SJCRH30 (cell line): ENCODE measurements around the gene STX18. TPM values are rescaled to one million over a fixed set of nuclear protein-coding genes. Genes with fewer than 3 reads are reported as not detected.
"Not testable (repeated sequence)": the region's sequence is repeated elsewhere in the genome, so short reads cannot be mapped to it uniquely, and the experiment has no call there.

Experiments
- DNase-seq, 2 experiments: peaks; one replicate each; pipeline ENCODE4 v3.0.0-alpha.2; 2015 to 2020
- H3K27ac ChIP-seq: fragments of 250-450 bp; sonication (Bioruptor Pico); 2 replicates; pipeline ENCODE4 v1.5.1; 2020; ENCODE audit warnings: mild to moderate bottlenecking, moderate library complexity
- H3K27me3 ChIP-seq: fragments of 250-450 bp; sonication (Bioruptor Pico); 2 replicates; pipeline ENCODE4 v1.5.1; 2020; ENCODE audit warnings: mild to moderate bottlenecking, moderate library complexity
- H3K36me3 ChIP-seq: fragments of 250-450 bp; sonication (Bioruptor Pico); 2 replicates; pipeline ENCODE4 v1.5.1; 2020; ENCODE audit warnings: mild to moderate bottlenecking, moderate library complexity
- H3K4me1 ChIP-seq: fragments of 250-450 bp; sonication (Bioruptor Pico); 2 replicates; pipeline ENCODE4 v1.5.1; 2020; ENCODE audit warnings: mild to moderate bottlenecking, moderate library complexity
- H3K4me3 ChIP-seq: fragments of 250-450 bp; sonication (Bioruptor Pico); 2 replicates; pipeline ENCODE4 v1.5.1; 2020; ENCODE audit warnings: mild to moderate bottlenecking, moderate library complexity
- H3K9me3 ChIP-seq: fragments of 250-450 bp; sonication (Bioruptor Pico); replicated peaks from 2 replicates; pipeline ENCODE4 v1.5.1; 2020; ENCODE audit warnings: mild to moderate bottlenecking, moderate library complexity
- total RNA-seq: library from RNA; depleted of rRNA; stranded (reverse); fragments of >200 nt; shearing (Covaris generic); gene quantifications from 2 replicates; pipeline ENCODE4 v1.2.3, GENCODE V29; 2014

Gene STX18
- total RNA-seq, 1 experiment from 2014 or later = 29.3 TPM

DNA sequence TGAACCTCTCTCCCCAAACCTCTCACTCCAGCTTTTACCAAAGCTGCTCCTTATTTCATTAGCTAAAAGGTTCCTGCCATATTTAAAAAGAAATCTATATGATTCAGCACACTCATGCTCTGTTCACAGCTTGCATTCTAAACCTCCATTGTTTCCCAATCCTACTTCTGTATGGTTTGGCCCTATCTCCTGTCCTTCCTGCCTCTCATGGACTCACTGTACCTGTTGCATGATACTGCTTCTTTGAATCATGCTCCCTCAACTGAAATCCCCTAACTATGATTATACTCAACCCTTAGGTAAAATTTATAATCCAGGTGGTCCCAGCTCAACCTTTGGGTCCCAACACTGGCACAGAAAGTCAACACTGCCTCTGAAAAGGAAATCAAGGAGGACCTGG is 6.3 kb downstream of the STX18 start:
- H3K36me3 ChIP-seq = no peaks in the 10 kb centered on the region
- H3K4me3 ChIP-seq = no peak overlapping the region
- H3K4me1 ChIP-seq = peaks cover 3% of the 10 kb centered on the region; the same call in 1 of the 2 replicates
- no peaks in the 10 kb centered on the region for H3K9me3 ChIP-seq
- H3K27ac ChIP-seq = no peak overlapping the region
- DNase-seq = no peak
- no peaks in the 10 kb centered on the region for H3K27me3 ChIP-seq

DNA sequence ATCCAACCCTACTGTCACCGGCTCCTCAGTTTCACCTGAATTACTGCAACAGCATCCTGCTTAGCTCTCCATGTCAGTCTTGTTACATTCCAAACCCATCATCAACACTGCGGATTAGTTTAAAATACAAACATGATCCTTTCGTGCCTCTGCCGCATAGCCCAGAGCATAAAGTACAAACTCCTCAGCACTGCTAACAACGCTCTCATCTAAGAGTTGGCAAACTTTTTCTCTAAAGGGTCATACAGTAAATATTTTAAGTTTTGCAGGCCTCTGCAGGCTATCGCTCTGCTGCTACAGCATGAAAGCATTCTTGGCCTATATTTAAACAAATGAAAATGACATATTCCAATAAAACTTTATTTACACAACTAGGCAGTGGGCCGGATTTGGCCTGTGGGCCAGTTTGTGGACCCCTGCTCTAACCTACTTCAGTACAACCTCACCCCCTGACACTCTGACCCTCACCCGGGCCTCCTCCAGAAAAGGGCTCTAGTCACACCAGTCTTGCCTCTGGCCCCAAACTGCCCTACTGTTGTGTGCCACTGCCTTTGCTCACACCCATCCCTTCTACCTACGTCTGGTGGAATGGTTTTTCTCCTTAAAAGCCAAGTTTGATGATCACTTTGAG is 7.2 kb downstream of the STX18 start:
- H3K4me1 ChIP-seq = no peaks in the 10 kb centered on the region
- no peaks in the 10 kb centered on the region for H3K9me3 ChIP-seq
- no peaks in the 10 kb centered on the region for H3K27me3 ChIP-seq
- H3K36me3 ChIP-seq = no peaks in the 10 kb centered on the region
- DNase-seq = no peak
- no peak overlapping the region for H3K4me3 ChIP-seq
- H3K27ac ChIP-seq = no peak overlapping the region

DNA sequence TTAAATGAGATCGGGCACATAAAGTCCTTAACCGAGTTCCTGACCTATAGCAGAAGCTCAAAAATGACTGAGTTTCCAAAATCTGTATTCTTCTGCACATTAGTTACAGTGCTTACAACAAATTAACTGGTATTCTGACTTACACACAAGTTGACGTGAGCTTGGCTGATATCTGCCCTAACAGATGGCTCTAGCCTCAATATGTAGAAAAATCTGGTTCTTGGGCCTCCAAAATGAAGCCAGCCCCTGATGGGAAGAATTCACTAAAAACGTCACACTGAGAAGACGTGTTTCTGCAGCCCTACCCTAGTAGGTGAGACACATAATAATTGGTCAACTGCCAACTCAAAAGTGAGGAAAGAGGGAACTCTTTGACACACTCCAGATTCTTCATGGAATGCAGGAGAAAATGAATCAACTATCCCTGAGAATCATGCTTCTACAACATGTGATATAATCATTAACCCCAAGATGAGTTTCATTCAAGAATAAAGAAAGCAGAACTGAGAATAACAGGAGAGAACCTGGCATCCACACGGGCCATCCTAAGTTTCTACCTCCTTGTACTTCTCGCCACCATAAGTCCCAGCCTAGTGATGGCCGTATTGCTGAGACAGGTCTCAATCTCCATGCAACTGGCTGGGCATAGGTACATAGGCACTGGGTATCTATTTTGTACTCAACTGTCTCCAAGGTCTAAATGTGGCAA is 8.2 kb downstream of the STX18 start:
- no peaks in the 10 kb centered on the region for H3K27me3 ChIP-seq
- H3K4me3 ChIP-seq = no peak overlapping the region

DNA sequence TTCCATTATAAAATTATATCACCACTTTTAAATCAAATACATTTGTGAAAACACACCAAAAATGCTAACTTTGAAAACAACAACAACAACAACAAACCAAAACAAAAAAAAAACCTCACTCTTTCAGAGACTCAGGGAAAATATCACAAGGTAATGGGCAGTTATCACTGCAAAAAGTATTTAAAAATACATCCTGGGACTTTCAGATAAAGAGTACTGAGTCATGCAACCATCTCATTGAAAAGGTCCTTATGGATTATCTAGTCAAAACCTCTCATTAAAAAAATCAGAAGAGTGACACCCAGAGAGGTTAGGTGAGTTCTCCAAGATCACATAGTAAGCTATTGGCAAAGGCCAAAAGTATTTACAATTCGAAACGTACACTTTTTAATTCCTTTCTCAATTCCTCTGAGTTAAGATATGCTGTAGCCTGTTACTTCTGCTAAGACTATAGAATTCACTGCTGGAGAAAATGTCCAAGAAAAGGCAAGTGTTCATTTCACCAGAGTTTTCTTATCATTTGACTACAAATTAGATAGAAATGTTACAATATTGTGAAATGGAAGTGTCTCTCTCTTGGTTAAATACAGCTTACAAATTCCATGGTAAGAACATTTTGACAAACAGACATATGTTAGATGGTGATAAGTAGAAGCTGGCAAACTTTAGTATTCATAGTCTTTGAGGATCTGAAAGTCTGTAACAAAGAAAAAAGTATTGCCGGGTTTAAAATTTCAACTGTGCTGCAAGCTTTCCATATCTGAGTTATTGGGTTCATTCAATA is 9.3 kb downstream of the STX18 start:
- Histone ChIP-seq H3K4me3 (no peak overlapping the region), H3K36me3 (no peaks in the 10 kb centered on the region)

More for the DNA sequence above, 8.2 kb downstream of the STX18 start:
- no peaks in the 10 kb centered on the region for H3K4me1 ChIP-seq
- no peak for DNase-seq
- H3K9me3 ChIP-seq = no peaks in the 10 kb centered on the region
- no peak overlapping the region for H3K27ac ChIP-seq
- no peaks in the 10 kb centered on the region for H3K36me3 ChIP-seq

DNA sequence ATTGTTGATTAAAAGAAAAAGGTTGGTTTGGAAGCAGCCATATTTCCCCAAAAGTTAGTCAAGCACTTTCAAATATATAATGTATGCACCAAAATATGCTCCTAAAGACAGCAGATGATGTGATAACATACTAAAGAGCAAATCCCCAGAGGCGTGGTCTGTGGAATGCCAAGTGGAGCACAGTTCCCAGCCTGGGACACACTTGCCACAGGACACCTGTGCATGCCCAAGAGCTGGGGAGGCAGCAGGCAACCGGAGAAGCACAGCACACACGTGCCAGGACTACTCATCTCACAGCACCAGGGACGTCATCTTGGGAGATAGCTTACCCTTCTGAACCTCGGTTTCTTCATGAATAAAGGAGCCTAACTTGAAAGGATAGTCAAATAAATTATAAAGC is 12.5 kb downstream of the STX18 start:
- no peaks in the 10 kb centered on the region for H3K27me3 ChIP-seq
- no peak for DNase-seq
- no peaks in the 10 kb centered on the region for H3K4me1 ChIP-seq
- H3K27ac ChIP-seq = no peak overlapping the region
- H3K36me3 ChIP-seq = no peaks in the 10 kb centered on the region
- no peak overlapping the region for H3K4me3 ChIP-seq
- H3K9me3 ChIP-seq = no peaks in the 10 kb centered on the region

More for the DNA sequence above, 9.3 kb downstream of the STX18 start:
- Histone ChIP-seq H3K9me3 (no peaks in the 10 kb centered on the region), H3K27ac (no peak overlapping the region), H3K4me1 (no peaks in the 10 kb centered on the region), H3K27me3 (no peaks in the 10 kb centered on the region)
- no peak for DNase-seq

DNA sequence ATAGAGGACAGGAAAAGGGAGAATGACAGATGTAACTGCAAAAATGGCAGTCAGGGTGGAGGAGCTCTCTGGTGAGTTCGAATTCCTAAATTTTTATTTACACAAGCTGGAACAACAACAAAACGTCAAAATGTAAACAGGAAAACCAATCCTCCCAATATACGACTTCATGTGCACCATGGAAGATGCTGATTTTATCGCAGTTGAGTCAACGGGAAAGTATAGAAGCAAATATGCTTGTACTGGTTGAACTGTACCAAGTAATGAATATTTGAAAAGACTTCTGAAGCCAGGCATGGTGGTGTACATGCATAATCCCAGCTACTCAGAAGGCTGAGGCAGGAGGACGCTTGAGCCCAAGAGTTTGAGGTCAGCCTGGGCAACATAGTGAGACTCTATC is 15.4 kb downstream of the STX18 start:
- Histone ChIP-seq H3K27me3 (no peaks in the 10 kb centered on the region), H3K9me3 (no peaks in the 10 kb centered on the region), H3K27ac (no peak overlapping the region), H3K4me1 (no peaks in the 10 kb centered on the region), H3K36me3 (no peaks in the 10 kb centered on the region), H3K4me3 (no peak overlapping the region)
- DNase-seq = no peak

DNA sequence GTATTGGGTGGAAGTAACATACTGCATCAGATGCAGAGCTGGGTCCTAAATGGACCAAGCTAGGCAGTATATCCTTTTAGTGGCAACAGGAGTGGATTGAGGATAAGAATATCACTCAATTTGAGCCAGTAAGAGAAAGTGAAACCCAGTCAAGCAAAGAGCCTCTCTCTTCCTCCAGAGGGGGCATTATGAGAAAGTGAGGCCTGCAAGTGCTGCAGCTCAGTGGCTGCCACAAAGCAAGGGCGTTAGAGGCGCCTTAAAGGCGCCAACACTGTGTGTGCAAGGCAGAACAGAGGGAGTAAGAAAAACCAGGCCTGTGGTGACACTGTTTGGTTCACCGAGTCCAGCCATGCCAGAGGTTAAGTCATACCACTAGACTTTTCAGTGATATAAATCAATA is 17.5 kb downstream of the STX18 start:
- Histone ChIP-seq H3K27me3 (no peaks in the 10 kb centered on the region), H3K4me3 (no peak overlapping the region), H3K9me3 (no peaks in the 10 kb centered on the region), H3K27ac (no peak overlapping the region), H3K4me1 (no peaks in the 10 kb centered on the region), H3K36me3 (no peaks in the 10 kb centered on the region)
- DNase-seq = no peak

DNA sequence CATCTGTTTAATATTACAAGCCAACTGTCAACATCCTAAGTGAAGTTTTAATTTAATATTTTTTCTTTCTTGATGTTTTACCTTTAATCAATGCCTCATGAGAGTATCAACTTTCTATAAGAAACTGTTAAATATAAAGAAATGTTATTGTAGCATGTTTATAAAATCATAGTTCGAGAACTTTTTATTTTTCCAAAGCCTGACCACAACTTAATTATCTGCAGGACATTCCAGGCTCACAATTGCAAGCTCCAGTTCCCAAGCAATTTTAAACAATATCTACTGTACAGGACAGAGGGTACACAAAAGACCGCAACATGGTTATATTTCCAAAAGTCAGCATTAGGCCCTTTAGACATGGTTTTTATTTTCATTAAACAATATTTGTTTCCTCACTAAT is 20.1 kb downstream of the STX18 start:
- H3K36me3 ChIP-seq = no peaks in the 10 kb centered on the region
- no peak for DNase-seq
- no peak overlapping the region for H3K27ac ChIP-seq
- no peak overlapping the region for H3K4me3 ChIP-seq
- no peaks in the 10 kb centered on the region for H3K9me3 ChIP-seq
- no peaks in the 10 kb centered on the region for H3K4me1 ChIP-seq
- H3K27me3 ChIP-seq = no peaks in the 10 kb centered on the region

DNA sequence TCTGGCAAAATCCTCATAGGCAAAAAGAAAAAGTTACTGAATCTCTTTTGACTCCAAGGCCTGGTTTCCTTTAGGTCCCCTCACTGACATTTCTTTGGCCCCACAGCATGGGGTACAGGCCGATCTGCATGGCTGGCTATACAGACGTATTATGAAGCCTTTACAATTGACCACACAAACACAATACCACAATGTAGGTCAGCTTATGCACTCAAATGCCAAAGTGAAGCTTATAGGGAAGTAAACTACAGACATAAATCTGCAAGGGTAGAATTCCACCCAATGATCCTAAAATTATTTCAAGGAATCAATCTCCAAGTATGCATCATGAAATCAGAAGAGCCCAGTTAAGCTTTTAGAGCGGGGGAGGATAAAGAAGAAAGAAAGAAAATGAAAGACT is 20.7 kb downstream of the STX18 start:
- Histone ChIP-seq H3K9me3 (no peaks in the 10 kb centered on the region), H3K4me1 (no peaks in the 10 kb centered on the region), H3K27me3 (no peaks in the 10 kb centered on the region), H3K27ac (no peak overlapping the region), H3K36me3 (no peaks in the 10 kb centered on the region), H3K4me3 (no peak overlapping the region)
- no peak for DNase-seq

DNA sequence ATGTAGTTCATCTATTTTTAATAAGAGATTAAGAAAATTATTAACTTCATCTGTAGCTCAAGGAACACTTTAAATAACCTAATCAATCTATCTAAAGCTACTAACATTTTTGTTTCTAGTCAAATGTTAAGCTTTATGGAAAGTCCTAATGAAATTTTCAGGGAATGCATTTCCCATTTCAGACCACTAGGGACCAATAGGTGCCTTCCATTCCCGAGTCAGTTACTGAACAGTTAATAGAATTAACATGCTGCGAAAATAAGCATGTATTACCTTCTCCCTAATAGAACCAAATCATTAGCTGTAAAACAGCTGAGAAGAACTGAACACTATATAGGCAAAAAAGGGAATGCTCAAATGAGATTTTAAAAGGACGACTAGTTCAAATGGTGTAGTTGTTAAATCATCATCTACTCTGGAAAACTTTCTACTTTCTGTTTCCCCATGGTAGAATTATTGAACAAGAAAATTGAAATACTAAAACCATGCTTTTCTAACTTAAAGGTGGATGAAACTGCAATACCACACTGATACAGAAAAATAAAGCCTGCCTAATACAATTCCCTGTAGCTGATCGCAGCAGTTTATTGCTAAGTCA is 22.5 kb downstream of the STX18 start:
- H3K27me3 ChIP-seq = no peaks in the 10 kb centered on the region
- H3K36me3 ChIP-seq = no peaks in the 10 kb centered on the region
- H3K4me3 ChIP-seq = no peak overlapping the region
- no peaks in the 10 kb centered on the region for H3K4me1 ChIP-seq
- no peak overlapping the region for H3K27ac ChIP-seq
- DNase-seq = peak in 1 of 2 experiments; percentile 42
- H3K9me3 ChIP-seq = no peaks in the 10 kb centered on the region

DNA sequence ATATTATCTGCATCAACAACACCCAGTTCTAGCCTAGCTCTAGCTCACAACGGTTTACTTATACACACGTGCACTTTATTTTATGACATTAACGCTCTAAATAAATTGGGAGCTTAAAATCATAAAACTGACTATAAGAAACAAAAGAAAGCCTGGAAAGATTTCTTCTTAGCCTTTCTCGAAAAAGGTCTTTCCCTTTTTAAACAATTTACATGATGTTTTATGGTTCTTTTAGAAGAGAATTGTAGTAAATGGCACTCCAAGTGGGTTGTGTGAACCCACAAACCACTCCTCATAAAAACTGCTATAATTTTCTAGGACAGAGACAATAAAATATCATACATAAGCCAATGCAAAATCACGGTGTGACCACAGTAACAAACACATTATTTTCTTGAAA is 23.1 kb downstream of the STX18 start:
- Histone ChIP-seq H3K27ac (no peak overlapping the region), H3K27me3 (no peaks in the 10 kb centered on the region), H3K4me1 (no peaks in the 10 kb centered on the region), H3K9me3 (no peaks in the 10 kb centered on the region), H3K4me3 (no peak overlapping the region), H3K36me3 (no peaks in the 10 kb centered on the region)
- no peak for DNase-seq

DNA sequence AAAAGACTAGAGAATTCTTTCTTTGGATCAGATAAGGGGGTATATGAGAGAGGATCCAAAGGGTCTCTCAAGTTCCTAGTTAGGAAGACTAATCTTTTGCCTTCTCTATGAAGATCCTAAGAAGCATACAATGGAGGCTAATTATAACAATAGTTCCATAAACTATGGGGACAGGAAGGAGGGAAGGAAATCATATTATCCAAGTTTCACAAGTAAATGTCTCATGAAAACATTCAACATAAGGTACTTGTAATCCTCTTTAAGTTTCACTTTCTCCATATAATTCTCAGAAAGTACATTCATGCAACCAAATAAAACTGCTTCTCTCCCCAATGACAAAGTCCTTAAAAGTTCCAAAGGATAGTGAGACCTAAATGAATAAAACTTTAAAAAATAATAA is 27.1 kb downstream of the STX18 start:
- Histone ChIP-seq H3K4me3 (no peak overlapping the region), H3K27ac (no peak overlapping the region), H3K27me3 (no peaks in the 10 kb centered on the region), H3K9me3 (no peaks in the 10 kb centered on the region), H3K36me3 (no peaks in the 10 kb centered on the region), H3K4me1 (no peaks in the 10 kb centered on the region)
- no peak for DNase-seq

DNA sequence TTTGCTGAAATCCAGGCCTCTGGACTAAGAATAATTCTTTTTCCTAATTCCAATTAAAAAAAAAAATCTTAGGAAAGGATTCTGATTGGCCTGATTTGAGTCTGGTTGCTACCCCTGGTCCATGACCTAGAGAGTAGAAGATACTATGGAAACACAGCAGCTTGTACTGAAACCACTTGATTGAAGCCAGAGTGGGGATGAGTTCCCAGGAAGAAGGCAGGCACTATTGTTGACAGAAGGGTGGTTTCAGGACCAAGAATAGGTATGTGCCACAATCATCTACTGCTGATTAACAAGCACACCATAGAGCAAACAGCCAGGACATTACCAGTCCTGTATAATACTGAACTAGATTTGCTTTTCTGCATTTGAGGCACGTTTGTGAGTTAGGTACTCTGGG is 29.6 kb downstream of the STX18 start:
- Histone ChIP-seq H3K36me3 (no peaks in the 10 kb centered on the region), H3K27ac (no peak overlapping the region), H3K27me3 (no peaks in the 10 kb centered on the region), H3K9me3 (no peaks in the 10 kb centered on the region), H3K4me3 (no peak overlapping the region), H3K4me1 (no peaks in the 10 kb centered on the region)
- DNase-seq = no peak

DNA sequence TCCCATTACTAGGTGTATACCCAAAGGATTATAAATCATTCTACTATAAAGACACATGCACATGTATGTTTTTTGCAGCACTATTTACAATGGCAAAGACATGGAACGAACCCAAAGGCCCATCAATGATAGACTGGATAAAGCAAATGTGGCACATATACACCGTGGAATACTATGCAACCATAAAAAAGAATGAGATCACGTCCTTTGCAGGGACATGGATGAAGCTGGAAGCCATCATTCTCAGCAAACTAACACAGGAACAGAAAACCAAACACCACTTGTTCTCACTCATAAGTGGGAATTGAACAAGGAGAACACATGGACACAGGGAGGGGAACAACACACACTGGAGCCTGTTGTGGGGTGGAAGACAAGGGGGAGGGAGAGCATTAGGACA is 31.2 kb downstream of the STX18 start:
- not testable (repeated sequence) for H3K27me3 ChIP-seq, DNase-seq, H3K27ac ChIP-seq, H3K4me1 ChIP-seq, H3K4me3 ChIP-seq, H3K36me3 ChIP-seq, H3K9me3 ChIP-seq

DNA sequence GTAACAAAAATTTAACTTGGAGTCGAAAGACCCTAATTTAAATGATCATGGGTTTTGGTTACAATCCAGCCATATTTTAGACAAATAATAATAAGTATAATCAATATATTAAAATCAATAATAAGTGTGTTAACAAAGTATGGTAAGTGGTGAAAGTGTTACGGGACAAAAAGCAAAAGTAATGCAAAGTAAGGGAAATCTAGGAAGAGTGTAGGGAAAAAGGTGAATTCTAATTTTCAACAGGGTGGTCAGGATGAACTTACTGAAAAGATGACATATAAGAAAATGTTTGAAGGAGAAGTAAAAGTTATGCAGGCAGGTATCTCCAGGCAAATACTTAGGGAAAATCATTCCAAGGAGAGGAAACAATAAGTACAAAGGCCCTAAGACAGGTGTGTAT is 32.3 kb downstream of the STX18 start:
- Histone ChIP-seq H3K27me3 (no peaks in the 10 kb centered on the region), H3K4me3 (no peak overlapping the region), H3K9me3 (no peaks in the 10 kb centered on the region), H3K4me1 (no peaks in the 10 kb centered on the region), H3K36me3 (no peaks in the 10 kb centered on the region), H3K27ac (no peak overlapping the region)
- no peak for DNase-seq
